NCI-H1092 treated with DMSO at 0.1 percent for 48 hours (cell line): Measurements from ENCODE around the gene PARVG.

Source experiments
- DNase-seq: peaks from one replicate; lab custom pipeline; 2025; lab: John Stamatoyannopoulos, UW

PARVG gene

GRCh38 chr22:44244265-44244822, 63.6 kb downstream of the PARVG start:
- DNase-seq: no peak

GRCh38 chr22:44245438-44245837, 64.7 kb downstream of the PARVG start:
- no peak for DNase-seq

- no peak for DNase-seq
Observed at GRCh38 chr22:44245867-44246266, 65.1 kb downstream of the PARVG start.

DNA sequence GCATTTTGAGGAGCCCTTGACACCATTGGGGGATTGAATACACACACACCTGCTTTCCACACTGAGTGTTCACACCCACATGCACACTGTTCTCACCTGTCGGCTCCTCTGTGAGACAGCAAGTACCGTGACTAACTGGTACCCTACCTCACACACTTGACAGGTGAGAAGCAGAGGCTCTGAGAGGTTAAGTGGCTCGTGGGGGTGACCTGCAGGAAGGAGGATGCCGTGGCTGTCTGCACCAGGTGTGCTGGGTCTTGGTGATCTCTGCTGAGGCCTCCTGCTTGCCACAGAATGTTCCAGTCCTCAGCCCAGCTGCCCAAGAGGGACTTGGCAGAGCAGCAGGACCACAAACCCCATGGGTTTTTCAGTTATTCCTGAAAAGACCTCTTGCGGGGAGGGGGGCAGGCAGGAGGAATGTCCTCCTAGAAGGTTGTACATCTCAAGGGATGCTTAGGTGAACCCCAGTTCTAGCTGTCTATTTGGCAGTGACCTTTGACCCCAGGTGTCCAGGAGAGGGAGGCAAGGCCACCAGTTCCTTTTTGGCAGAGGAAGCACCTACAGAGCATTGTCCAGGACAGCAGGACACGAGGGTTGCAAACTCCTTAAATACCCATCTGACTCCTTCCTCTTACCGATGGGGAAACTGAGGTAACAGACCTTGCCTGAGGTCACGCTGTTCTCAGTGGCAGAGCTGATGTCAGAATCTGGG, 66.0 kb downstream of the PARVG start:
- DNase-seq: no peak

DNA sequence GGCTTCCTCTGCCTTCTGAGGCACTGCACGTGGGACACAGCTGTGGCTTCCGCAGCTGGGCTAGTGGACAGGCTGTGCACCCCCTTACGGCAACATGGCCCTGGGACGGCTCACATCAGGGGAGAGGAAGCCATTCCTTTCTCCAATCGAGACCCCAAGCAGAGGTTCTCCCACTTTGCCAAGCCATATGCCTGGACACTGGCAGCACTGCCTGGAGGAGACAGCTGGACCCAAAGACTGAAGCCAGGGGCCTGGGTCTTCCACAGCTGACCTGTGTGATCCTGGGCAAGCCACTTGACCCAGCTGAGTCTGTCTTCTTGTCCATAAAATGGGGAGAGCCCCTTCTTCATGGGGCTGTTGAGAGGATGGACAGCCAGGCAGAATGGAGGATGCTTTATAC, 66.6 kb downstream of the PARVG start:
- DNase-seq: no peak

DNA sequence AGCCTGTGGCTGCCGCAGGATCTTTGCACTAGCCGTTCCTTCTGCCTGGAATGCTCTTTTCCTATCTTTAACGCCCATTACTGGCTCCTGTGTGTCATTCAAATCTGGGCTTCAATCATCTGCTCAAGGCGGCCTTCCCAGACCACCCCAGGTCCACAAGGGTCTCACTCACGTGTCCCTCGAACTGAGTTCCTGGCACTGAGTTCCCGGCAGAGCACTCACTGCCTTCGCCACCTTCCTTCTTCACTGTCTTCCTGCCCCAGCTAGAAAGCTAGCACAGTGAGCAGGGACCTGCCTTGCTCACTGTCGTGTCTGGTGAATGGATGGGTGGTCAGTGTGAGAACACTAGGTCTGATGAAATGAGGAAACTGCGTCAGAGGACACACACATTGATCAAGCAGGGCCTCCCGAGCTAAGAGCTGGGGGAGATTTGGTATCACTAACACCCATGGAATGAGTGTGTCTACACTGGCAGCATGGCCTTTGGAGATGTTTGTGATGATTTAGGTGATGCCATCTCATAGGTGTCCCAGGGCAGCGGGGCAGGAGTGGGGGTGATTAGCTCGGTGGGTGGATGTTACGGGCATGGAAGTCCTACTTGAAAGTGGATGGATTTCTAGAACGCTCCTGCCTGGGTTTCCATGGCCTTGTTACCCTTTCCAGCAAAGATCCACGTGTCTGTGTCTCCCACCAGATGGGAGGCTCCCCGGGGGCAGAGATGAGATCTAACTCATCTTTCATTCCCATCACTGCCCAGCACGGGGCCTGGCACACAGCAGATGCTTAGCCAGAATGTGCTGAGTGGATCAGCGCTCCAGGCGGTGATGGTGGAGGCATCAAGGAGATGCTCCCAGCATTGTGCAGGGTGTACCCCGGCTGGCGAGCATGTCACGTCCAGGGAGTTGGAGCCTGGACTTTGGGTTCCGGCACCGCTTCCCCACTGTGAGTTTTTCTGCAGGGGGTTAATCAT, 67.5 kb downstream of the PARVG start:
- DNase-seq: no peak

DNA sequence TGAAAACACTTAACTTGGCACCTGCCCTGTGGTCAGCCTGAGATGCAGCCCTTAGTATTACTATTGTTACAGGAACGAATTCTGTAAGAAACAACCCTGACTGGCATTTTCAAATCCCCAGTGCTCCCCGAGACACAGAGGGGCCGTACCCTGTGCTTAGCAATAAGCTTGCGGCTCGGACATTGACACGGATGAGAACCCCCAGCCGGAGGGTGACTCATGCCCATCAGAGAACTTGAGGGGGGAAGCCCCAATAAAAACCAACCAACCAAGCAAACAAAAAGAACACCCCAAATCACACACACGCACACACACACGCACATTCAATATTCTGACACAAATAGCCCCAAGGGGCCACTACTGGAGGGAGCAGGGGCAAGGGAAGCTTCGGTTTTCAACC, 68.2 kb downstream of the PARVG start:
- DNase-seq: no peak

GRCh38 chr22:44249376-44250147, 68.8 kb downstream of the PARVG start:
- DNase-seq: no peak

DNA sequence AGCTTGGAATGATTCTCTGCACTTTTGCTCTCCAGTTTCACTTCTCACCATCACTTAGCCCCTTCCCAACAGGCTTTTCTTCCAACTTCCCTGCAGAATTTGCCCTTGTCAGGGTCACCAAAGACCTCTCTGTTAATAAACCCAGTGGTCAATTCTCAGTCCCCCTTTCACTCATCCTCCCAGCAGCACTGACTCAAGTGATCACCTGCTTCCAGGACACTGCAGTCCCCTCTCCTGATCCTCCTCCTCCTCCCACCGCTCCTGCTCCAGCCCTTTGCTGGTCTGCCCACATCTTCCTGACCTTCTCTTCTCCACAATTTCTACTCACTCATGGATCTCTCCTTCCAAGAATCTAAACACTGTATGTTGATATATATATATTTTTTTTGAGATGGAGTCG, 74.1 kb downstream of the PARVG start:
- no peak for DNase-seq

GRCh38 chr22:44256085-44256484, 75.4 kb downstream of the PARVG start:
- DNase-seq: no peak

- no peak for DNase-seq
Observed at GRCh38 chr22:44256556-44257485, 76.1 kb downstream of the PARVG start.
